Natural killer cell (primary cell): Measurements from ENCODE around the gene PPDPF. TPM values are rescaled to one million over a fixed set of nuclear protein-coding genes. Genes with fewer than 3 reads are reported as not detected.

ENCODE experiments used
- ATAC-seq, 3 donors: fragments of 150-1000 bp in 2 of 3; fragments of 200-7000 bp in 1 of 3; cut with Tn5 transposase; 1 replicate in 1 of 3; 2 replicates in 2 of 3; pipeline ENCODE4 v1.10.0; 2021; ENCODE audit warnings: mild to moderate bottlenecking in 2 of 3, moderate library complexity in 2 of 3
- DNase-seq, 2 donors: peaks; one replicate each; pipeline versions ENCODE4 v3.0.0 to v3.0.0-alpha.2; 2013 to 2021; ENCODE audit warnings: mixed read lengths in 1 of 2
- H3K27ac ChIP-seq: one replicate; pipeline ENCODE4 v1.5.1; 2013; ENCODE audit warnings: mild to moderate bottlenecking, low read length
- H3K27me3 ChIP-seq: one replicate; pipeline ENCODE4 v1.6.1; 2013; ENCODE audit warnings: low read length; ENCODE audit not compliant: control insufficient read depth, insufficient read depth
- H3K36me3 ChIP-seq: one replicate; pipeline ENCODE4 v1.6.1; 2013; ENCODE audit warnings: low read length; ENCODE audit not compliant: control insufficient read depth, insufficient read depth
- H3K4me1 ChIP-seq: one replicate; pipeline ENCODE4 v1.6.1; 2013; ENCODE audit warnings: low read length; ENCODE audit not compliant: control insufficient read depth, insufficient read depth
- H3K4me3 ChIP-seq: one replicate; pipeline ENCODE4 v1.5.1; 2013; ENCODE audit warnings: low read length
- H3K9me3 ChIP-seq: one replicate; pipeline ENCODE4 v1.6.1; 2013; ENCODE audit warnings: low read length; ENCODE audit not compliant: control insufficient read depth, insufficient read depth
- H3K27ac Mint-ChIP-seq, 2 donors: one replicate each; pipeline ENCODE4 v1.8.0; 2022; ENCODE audit warnings: mild to moderate bottlenecking in 2 of 2, mixed read lengths in 2 of 2, moderate library complexity in 1 of 2
- H3K27me3 Mint-ChIP-seq, 2 donors: one replicate each; pipeline ENCODE4 v1.8.0; 2022; ENCODE audit warnings: low read depth in 2 of 2, mixed read lengths in 2 of 2
- H3K36me3 Mint-ChIP-seq: one replicate; pipeline ENCODE4 v1.8.0; 2022; ENCODE audit warnings: mixed read lengths
- H3K4me1 Mint-ChIP-seq, 2 donors: one replicate each; pipeline ENCODE4 v1.8.0; 2022; ENCODE audit warnings: mixed read lengths in 2 of 2
- H3K4me3 Mint-ChIP-seq: one replicate; pipeline ENCODE4 v1.8.0; 2022; ENCODE audit warnings: mild to moderate bottlenecking, moderate library complexity, mixed read lengths
- H3K9me3 Mint-ChIP-seq, 2 donors: one replicate each; pipeline ENCODE4 v1.8.0; 2022; ENCODE audit warnings: mixed read lengths in 2 of 2
- CTCF ChIP-seq: fragments of 200-600 bp; IDR thresholded peaks from one replicate; pipeline ENCODE4 v1.8.0; 2022; ENCODE audit warnings: antibody characterized with exemption
- WGBS: methylation state at CpG from one replicate; pipeline ENCODE4 v1.1.7; 2013; ENCODE audit warnings: missing lambda C conversion rate; ENCODE audit not compliant: insufficient coverage; 5-methylcytosine and 5-hydroxymethylcytosine counted together
- intact Hi-C: fragments of 100-400 bp; cut with micrococcal nuclease; formaldehyde crosslinking; loops from one replicate; pipeline ENCODE4 v1.14.2; 2022
- total RNA-seq, 4 donors: library from RNA; stranded (reverse); fragments of 120-200 nt in 1 of 4; gene quantifications; one replicate each; pipeline versions ENCODE4 v1.2.3 to v1.2.4, GENCODE V29; 2013 to 2022

PPDPF gene
- total RNA-seq, 3 donors from 2014 or later (not counting 1 experiment from before 2014, with no cell fraction given): 95.5 to 197 (median 159) TPM

GRCh38 chr20:63475209-63475608, 45.4 kb upstream of the PPDPF start:
- intact Hi-C loops: no loop called here
- WGBS: 18% methylated on average over 16 of the region's 16 CpGs
- no peaks in the 10 kb centered on the region for H3K4me1 ChIP-seq
- Mint-ChIP-seq H3K36me3 (no peaks in the 10 kb centered on the region), H3K27ac (no peak overlapping the region), H3K4me1 (peaks cover 0 to 6% of the 10 kb centered on the region in 2 donors), H3K4me3 (no peak overlapping the region), H3K9me3 (no peaks in the 10 kb centered on the region), H3K27me3 (peaks cover 25 to 28% of the 10 kb centered on the region in 2 donors)
- no peaks in the 10 kb centered on the region for H3K36me3 ChIP-seq
- H3K27ac ChIP-seq: no peak overlapping the region
- no peaks in the 10 kb centered on the region for H3K9me3 ChIP-seq
- no peak for TF ChIP-seq CTCF
- peaks cover 30% of the 10 kb centered on the region for H3K27me3 ChIP-seq
- no peak overlapping the region for H3K4me3 ChIP-seq
- peak in 2 of 3 donors; percentile 46 to 47 for ATAC-seq
- DNase-seq: peak in 1 of 2 donors; percentile 27

- Mint-ChIP-seq H3K9me3 (no peaks in the 10 kb centered on the region), H3K4me1 (peaks cover 0 to 6% of the 10 kb centered on the region in 2 donors), H3K27ac (no peak overlapping the region), H3K4me3 (no peak overlapping the region), H3K36me3 (no peaks in the 10 kb centered on the region), H3K27me3 (peaks cover 29 to 31% of the 10 kb centered on the region in 2 donors)
- DNase-seq (no peak), ATAC-seq (no peak)
- Histone ChIP-seq H3K4me1 (no peaks in the 10 kb centered on the region), H3K36me3 (no peaks in the 10 kb centered on the region), H3K27me3 (peaks cover 21% of the 10 kb centered on the region), H3K4me3 (no peak overlapping the region), H3K27ac (no peak overlapping the region), H3K9me3 (no peaks in the 10 kb centered on the region)
- TF ChIP-seq CTCF: no peak
- 40% methylated on average over 19 of the region's 21 CpGs for WGBS
- intact Hi-C loops: no loop called here
Measured at GRCh38 chr20:63477061-63477616, 43.4 kb upstream of the PPDPF start.

- Histone ChIP-seq H3K27me3 (peaks cover 21% of the 10 kb centered on the region), H3K4me1 (no peaks in the 10 kb centered on the region), H3K4me3 (no peak overlapping the region), H3K9me3 (no peaks in the 10 kb centered on the region), H3K36me3 (no peaks in the 10 kb centered on the region), H3K27ac (no peak overlapping the region)
- ATAC-seq (no peak), DNase-seq (no peak)
- 68% methylated on average over 17 of the region's 17 CpGs for WGBS
- intact Hi-C loops: loop anchor here (2.0 kb wide), 1 partner anchor 15 kb away; no protein-coding TSS in a partner anchor
- no peak for TF ChIP-seq CTCF
- Mint-ChIP-seq H3K4me1 (peaks cover 0 to 6% of the 10 kb centered on the region in 2 donors), H3K36me3 (no peaks in the 10 kb centered on the region), H3K9me3 (no peaks in the 10 kb centered on the region), H3K4me3 (no peak overlapping the region), H3K27ac (no peak overlapping the region), H3K27me3 (peaks cover 35% of the 10 kb centered on the region in 2 donors)
Measured at GRCh38 chr20:63477944-63478343, 42.6 kb upstream of the PPDPF start.
